GM12875 (cell line): Measurements from ENCODE around the gene ZNF627.
"Not testable (repeated sequence)": the region's sequence is repeated elsewhere in the genome, so short reads cannot be mapped to it uniquely, and the experiment has no call there.

Experiments used
- H3K4me3 ChIP-seq: one replicate; pipeline ENCODE4 v1.5.1; 2011; ENCODE audit warnings: low read depth, low read length, control low read depth
- TF ChIP-seq, protein P1 (sequence below): IDR thresholded peaks from 2 replicates; pipeline ENCODE4 v1.5.1; 2011; ENCODE audit warnings: low read depth, mild to moderate bottlenecking, control low read depth, inconsistent platforms, low read length, moderate library complexity, borderline replicate concordance; ENCODE audit not compliant: insufficient read depth

Gene ZNF627

DNA sequence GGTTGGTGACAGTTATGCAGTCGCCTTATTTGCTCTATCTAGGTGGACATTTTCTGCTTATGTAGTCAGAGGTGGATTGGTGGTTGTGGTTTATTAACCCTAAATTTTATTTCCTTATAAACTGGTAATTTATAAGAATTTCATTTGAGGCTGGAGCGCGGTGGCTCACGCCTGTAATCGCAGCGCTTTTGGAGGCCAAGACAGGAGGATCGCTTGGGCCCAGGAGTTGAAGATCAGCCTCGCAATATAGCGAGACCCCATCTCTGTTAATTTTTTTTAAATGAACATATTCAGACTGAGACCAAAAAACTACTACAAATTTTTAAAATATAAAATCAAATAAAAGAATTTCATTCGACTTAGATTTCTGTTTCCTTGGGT lies 810 bp downstream of the ZNF627 start:
- TF ChIP-seq, protein P1, sequence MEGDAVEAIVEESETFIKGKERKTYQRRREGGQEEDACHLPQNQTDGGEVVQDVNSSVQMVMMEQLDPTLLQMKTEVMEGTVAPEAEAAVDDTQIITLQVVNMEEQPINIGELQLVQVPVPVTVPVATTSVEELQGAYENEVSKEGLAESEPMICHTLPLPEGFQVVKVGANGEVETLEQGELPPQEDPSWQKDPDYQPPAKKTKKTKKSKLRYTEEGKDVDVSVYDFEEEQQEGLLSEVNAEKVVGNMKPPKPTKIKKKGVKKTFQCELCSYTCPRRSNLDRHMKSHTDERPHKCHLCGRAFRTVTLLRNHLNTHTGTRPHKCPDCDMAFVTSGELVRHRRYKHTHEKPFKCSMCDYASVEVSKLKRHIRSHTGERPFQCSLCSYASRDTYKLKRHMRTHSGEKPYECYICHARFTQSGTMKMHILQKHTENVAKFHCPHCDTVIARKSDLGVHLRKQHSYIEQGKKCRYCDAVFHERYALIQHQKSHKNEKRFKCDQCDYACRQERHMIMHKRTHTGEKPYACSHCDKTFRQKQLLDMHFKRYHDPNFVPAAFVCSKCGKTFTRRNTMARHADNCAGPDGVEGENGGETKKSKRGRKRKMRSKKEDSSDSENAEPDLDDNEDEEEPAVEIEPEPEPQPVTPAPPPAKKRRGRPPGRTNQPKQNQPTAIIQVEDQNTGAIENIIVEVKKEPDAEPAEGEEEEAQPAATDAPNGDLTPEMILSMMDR, result no peak
- peak overlapping the region; percentile 98 for H3K4me3 ChIP-seq

DNA sequence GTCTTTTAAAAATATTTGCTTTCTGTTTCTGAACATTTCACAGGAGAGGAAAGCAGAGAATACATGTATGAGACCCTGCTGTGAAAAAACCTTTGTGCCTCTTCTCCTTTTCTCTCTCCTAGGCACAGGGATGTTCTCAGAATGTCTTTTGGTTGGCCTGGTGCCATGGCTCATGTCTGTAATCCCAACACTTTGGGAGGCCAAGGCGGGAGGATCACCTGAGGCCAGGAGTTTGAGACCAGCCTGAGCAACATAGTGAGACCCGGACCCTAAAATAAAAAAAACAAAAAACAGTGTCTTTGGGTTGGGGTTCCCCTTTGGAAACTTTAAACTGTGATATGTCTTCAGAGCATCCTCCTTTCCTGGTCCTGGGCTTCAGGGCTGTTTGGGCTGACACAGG lies 1.5 kb downstream of the ZNF627 start:
- H3K4me3 ChIP-seq, result no peak overlapping the region
- TF ChIP-seq, protein P1, result no peak

DNA sequence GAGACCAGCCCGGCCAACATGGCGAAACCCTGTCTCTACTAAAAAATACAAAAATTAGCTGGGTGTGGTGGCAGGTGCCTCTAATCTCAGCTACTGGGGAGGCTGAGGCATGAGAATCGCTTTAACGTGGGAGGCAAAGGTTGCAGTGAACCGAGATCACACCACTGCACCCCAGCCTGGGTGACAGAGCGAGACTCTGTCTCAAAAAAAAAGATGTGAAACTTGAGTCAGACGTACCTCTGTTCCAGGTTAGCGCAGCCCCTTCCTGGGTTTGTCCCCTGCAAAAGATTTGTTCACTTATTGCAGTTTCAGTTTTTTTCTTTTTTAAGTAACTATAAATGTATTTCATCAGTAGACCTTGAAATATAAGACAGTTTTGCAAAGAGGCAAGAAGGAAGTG lies 2.4 kb downstream of the ZNF627 start:
- H3K4me3 ChIP-seq, result not testable (repeated sequence)

DNA sequence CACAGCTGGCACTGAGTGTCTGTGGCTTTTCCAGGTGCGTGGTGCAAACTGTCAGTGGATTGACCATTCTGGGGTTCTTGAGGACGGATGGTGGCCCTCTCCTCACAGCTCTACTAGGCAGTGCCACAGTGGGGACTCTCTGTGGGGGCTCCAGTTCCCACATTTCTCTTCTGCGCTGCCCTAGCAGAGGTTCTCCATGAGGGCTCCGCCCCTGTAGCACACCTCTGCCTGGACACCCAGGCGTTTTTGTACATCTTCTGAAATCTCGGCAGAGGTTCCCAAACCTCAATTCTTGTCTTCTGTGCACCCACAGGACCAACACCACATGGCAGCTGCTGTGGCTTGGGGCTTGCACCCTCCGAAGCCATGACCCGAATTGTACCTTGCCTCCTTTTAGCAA lies 9.2 kb downstream of the ZNF627 start:
- H3K4me3 ChIP-seq, result no peak overlapping the region
- TF ChIP-seq, protein P1, result no peak

DNA sequence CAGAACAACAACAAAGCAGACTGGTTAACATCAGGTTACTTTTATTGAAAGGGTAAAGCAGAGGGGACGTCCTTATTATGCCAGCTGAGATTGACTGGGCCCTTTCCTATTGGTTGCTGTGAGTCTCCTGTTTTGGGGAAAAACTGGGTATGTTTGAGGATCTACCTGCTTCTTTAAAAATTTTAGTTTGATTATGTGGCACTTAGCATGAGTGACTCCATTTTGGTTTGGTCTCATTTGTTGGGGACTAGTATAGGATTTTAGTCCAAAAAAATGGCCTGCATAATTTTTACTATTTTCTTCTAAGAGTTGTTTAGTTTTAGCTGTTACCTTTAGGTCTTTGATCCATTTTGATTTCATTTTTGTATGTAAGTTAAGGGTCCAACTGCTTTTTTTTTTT lies 14.4 kb downstream of the ZNF627 start:
- TF ChIP-seq, protein P1, result no peak

DNA sequence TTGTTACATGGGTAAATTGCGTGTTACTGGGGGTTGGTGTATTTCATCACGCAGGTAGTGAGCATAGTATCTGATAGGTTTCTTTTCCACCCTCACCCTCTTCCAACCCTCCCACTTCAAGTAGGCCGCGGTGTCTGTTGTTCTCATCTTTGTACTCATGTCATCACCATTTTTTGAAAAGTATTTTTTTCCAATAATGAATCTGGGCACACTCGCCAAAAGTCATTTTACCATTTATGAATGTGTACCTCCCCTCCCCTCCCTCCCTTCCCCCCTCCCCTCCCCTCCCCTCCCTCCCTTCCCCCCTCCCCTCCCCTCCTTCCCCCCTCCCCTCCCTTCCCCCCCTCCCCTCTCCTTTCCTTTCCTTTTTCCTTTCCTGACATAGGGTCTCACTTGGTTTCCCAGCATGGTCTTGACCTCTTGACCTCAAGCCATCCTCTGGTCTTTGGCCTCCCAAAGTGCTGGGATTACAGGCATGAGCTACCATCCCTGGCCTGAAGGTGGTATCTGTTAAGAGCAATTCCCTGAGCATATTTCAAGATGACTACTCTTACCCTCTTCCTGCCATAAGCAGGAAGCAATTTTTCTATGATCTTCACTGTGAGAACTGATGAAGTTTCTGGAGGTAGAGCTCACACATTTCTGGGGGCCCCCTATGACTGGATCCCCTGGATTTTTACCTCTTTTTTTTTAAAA lies 15.7 kb downstream of the ZNF627 start:
- TF ChIP-seq, protein P1, result 0 out of 2 replicates have a peak, but pooled peaks have one; percentile 6
- H3K4me3 ChIP-seq, result no peak overlapping the region

More for the DNA sequence above, 14.4 kb downstream of the ZNF627 start:
- H3K4me3 ChIP-seq, result no peak overlapping the region

DNA sequence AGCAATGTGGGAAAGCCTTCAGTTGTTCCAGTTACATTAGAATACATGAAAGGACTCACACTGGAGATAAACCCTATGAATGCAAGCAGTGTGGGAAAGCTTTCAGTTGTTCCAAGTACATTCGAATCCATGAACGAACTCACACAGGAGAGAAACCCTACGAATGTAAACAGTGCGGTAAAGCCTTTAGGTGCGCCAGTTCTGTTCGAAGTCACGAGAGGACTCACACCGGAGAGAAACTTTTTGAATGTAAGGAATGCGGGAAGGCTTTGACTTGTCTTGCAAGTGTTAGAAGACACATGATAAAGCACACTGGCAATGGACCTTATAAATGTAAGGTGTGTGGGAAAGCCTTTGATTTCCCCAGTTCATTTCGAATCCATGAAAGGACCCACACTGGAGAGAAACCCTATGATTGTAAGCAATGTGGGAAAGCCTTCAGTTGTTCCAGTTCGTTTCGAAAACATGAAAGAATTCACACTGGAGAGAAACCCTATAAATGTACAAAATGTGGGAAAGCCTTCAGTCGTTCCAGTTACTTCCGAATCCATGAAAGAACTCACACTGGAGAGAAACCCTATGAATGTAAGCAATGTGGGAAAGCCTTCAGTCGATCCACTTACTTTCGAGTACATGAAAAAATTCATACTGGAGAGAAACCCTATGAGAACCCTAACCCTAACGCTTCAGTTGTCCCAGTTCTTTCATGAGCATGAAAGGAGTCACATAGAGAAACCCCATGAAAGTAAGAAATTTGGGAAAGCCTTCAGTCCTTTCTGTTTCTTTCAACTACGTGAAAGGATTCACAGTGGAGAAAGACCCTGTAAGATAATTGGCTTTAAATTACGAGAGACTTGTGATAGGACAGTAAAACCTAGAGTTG lies 20.1 kb downstream of the ZNF627 start:
- no peak overlapping the region for H3K4me3 ChIP-seq

More for the DNA sequence above, 20.1 kb downstream of the ZNF627 start:
- TF ChIP-seq, protein P1, result no peak
